Epithelial cell of umbilical artery (primary cell): ENCODE results near the gene ASPA. TPM values are rescaled to one million over a fixed set of nuclear protein-coding genes. Genes with fewer than 3 reads are reported as not detected.

Experiments used
- total RNA-seq: library from RNA; depleted of rRNA; stranded (reverse); fragments of >200 nt; gene quantifications from 2 replicates; pipeline ENCODE4 v1.2.3, GENCODE V29; 2014

ASPA gene
- total RNA-seq, result under 0.01 TPM in 1 of 2 replicates, not detected in the other

DNA sequence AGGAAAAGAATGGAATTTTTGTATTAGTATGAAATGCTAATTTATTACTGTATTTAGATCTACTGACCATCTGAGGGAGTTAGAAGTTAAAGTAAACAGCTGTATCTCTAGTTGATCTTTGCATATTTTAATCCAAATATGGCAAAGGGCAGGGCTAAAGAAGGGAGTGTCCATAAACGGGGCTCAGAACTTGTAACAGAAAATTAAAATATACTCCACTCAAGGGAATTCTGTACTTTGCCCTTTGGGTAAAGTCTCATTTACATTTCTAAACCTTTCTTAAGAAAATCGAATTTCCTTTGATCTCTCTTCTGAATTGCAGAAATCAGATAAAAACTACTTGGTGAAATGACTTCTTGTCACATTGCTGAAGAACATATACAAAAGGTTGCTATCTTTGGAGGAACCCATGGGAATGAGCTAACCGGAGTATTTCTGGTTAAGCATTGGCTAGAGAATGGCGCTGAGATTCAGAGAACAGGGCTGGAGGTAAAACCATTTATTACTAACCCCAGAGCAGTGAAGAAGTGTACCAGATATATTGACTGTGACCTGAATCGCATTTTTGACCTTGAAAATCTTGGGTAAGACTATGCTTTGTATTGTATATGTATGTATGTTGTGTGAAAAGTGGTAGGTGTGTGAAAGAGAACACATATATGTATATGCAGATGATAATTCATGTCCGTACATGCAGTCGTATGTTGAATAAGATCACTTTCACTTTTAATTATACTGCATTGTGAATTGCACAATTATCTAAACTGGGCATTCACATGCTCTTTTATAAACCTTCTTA lies at the start of gene ASPA:
Gene ASPA (plus strand): TSS at position 186 of the 799 bp plus-strand sequence. CDS start 163 bp downstream, at position 349.

DNA sequence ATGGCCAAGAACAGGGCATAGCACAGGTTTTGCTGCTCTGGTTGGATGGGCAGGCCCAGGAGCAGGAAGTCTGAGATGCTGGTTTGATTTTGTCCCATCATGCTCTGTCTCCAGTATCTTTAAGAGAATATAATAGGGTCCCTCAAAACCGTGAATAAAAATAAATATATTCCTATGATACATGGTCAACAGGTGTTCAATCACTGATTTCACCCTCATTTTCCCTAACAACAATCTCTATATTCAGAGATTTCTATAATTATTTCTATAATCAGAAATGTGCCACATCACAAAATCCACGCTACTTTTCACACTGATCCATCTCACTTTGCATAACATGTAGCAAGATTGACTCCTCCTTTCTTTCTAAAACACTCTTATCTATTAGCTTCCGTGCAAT lies 42.1 kb upstream of the ASPA start, which contains the start of gene OR1E2:
Gene OR1E2 (minus strand): TSS at position 101 of the 400 bp plus-strand sequence. CDS start 0 bp downstream, at position 101.

GRCh38 chr17:3471599-3471998 lies 4.2 kb upstream of the ASPA start, which contains the start of gene SPATA22:
TSS of gene SPATA22 (minus strand) at chr17:3471819. CDS start at chr17:3469325, 2,494 bp downstream.

Other genes with a start within 250 kb of the ASPA start
- under 0.01 TPM in 1 of 2 replicates, not detected in the other for gene OR3A1, start 177.6 kb upstream of the ASPA start, total RNA-seq
- under 0.01 TPM in 1 of 2 replicates, not detected in the other for gene OR3A2, start 89.7 kb upstream of the ASPA start, total RNA-seq
- gene OR1E1, start 77.6 kb upstream of the ASPA start, total RNA-seq, result not detected in 2 replicates
- gene OR3A3, start 64.6 kb upstream of the ASPA start, total RNA-seq, result not detected in 2 replicates
- not detected in 2 replicates for gene OR1E2, start 42.2 kb upstream of the ASPA start, total RNA-seq
- gene SPATA22, start 4.2 kb upstream of the ASPA start, total RNA-seq, result 0.30 and 1.3 TPM in 2 replicates
- gene TRPV3, start 81.8 kb downstream of the ASPA start, total RNA-seq, result under 0.01 TPM in 1 of 2 replicates, not detected in the other
- gene TRPV1, start 133.4 kb downstream of the ASPA start, total RNA-seq, result 0.32 and 0.76 TPM in 2 replicates
- gene SHPK, start 160.3 kb downstream of the ASPA start, total RNA-seq, result 12.3 and 15.8 TPM in 2 replicates
- gene CTNS, start 160.8 kb downstream of the ASPA start, total RNA-seq, result 17.9 and 21.7 TPM in 2 replicates
- gene TAX1BP3, start 192.6 kb downstream of the ASPA start, total RNA-seq, result 156 and 263 TPM in 2 replicates
- gene EMC6, start 192.8 kb downstream of the ASPA start, total RNA-seq, result 14.6 and 41.6 TPM in 2 replicates
- gene P2RX5, start 220.2 kb downstream of the ASPA start, total RNA-seq, result 0.32 and 1.4 TPM in 2 replicates
- 7.5 and 11.7 TPM in 2 replicates for gene HASPIN, start 247.9 kb downstream of the ASPA start, total RNA-seq